HG03196 (cell line): ENCODE data around the gene PHF20.
"Not testable (repeated sequence)": the region's sequence is repeated elsewhere in the genome, so short reads cannot be mapped to it uniquely, and the experiment has no call there.

Experiments used
- ATAC-seq: cut with Tn5 transposase; IDR thresholded peaks from one replicate; pipeline ENCODE4 v1.9.1; 2021; ENCODE audit not compliant: unreplicated experiment

The PHF20 gene

DNA sequence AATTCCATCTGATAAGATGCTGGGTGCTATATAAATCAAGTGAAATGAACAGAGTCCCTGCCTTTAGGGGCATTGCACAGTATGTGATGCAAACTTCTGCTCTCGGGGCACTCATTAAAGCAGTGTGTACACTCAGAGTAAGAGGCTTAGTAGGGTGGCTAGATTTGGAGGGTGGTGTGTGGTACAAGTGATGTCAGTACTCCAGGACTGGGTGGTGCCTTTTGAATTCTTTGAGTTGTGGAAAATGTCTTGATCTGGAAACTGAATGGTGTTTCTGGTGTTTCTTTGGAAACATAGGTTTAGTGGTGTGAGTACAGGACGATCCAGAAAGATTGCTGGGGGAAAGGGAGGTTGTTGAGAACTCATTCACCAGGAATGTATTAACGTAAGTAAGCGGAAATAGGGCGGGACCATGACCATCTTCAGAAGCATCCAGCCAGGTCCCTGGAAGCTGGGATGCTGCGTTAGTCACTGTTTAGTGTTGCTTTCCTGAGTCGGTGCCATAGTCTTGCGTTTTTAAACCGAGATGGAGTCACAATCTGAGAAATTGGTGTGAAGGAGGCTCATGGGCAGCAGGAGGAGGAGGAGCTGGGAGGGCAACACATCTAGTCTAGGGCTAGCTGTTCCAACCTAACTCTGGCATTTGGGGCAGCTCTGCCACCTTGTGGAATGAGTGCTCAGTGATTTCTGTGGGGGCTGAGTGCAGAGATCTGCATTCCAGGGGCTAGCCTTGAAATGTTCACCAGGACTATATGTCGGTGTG, 112.1 kb downstream of the PHF20 start:
- no peak for ATAC-seq

DNA sequence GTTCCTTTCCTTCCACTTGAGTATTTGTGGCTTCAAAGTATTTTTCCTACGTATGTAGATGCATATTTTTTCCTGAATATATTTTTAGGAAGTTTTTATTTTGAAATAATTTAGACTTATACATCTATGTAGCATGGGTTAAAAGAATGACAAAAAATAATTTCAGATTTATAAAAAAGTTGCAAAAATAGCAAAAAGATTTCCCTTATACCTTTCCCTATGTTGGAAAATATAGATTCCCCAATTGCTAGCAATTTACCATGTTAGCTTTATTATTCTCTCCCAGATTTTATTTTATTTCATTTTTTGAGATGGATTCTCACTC, 112.7 kb downstream of the PHF20 start:
- ATAC-seq, result no peak

DNA sequence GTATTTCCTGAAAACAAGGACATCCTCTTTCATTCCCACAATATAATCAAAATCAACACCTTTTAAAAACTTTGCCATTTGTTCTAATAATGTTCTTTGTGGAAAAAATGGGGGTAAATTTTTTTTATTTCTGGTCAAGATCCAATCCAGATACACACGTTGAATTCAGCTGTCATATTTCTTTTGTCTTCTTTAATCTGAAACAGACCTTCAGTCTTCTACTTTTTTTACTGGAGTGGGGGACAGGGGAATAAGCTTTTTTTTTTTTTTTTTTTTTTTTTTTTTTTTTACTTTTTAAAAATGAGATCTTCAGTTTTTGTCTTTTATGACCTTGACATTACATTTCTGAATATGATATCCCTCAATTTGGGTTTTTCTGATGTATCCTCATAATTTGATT, 113.4 kb downstream of the PHF20 start:
- ATAC-seq, result no peak

DNA sequence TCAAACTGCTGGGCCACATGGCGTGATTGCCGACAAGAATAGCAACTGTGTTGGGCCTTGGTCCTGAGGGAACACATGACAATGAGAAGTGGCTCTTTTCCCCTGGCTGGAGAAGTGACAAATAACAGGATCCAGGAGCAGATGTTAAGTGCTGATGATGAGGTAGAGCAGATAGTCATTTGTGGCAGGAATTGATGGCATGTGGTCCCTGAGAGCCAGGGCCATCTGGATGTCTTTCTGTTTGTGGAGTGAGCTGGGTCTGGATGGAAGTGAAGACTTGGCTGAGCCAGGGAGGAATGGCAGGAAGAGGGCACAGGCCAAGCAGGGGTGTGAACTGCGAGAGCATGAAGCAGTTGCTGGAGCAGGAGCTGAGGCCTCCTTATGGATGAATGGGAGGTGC, 114.7 kb downstream of the PHF20 start:
- no peak for ATAC-seq

DNA sequence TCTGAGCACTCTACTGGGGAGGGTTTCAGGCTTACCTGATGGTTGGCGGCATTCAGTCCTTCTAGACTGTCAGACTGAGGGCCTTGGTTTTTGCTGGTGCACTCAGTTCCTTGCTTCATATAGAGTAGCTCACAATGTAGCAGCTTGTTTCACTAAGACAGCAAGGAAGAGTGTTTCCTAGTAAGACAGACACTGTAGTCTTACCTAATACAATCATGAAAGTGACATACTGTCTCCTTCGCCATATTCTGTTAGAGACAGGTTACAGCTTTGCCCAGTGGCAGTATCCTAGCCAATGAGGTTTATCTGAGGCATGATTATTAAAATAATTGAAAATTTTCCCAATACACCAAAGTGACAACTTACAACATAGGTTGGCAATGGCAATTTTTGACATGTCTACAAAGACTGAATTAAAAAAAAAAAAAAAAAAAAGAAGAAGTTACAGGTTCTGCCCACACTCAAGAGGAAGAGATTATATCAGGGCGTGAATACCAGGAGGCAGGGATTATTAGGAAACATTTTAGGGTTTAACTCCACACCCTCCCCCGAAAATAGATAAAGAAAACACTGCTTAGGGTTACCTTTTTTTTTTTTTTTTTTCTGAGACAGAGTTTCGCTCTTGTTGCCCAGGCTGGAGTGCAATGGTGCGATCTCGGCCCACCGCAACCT, 115.7 kb downstream of the PHF20 start:
- ATAC-seq, result no peak

DNA sequence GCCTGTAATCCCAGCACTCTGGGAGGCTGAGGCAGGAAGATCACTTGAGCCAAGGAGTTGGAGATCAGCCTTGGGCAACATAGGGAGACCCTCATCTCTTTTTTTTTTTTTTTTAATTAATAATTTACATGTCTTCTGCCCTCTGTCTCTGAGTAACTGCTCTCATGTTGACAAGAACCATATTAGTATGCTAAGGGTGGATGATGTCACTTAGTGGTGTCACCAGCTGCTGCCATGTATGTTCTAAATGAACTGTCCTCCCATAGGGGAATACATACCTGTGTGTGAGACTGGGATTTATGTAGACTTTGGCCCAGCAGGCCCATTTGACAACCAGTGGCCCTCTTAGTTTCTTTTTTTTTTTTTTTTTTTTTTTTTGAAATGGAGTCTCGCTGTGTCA, 116.8 kb downstream of the PHF20 start:
- no peak for ATAC-seq

DNA sequence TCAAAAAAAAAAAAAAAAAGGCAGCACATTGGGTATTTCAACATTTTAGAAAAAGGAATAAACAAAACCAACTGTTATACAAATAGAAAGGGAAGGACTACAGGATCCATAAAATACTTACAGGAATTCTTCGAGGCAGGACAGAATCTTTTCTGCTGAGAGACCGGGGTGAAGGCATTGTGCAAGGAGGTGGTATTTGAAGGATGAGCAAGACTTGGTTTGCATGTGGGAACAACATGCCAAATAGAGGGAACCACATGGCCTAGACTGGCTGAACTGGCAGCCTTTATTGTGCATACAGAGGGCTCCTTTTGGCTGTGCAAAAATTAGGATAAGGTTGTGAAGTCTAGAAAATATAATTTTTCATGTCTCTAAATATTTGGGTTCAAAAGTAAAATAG, 119.6 kb downstream of the PHF20 start:
- ATAC-seq, result no peak

DNA sequence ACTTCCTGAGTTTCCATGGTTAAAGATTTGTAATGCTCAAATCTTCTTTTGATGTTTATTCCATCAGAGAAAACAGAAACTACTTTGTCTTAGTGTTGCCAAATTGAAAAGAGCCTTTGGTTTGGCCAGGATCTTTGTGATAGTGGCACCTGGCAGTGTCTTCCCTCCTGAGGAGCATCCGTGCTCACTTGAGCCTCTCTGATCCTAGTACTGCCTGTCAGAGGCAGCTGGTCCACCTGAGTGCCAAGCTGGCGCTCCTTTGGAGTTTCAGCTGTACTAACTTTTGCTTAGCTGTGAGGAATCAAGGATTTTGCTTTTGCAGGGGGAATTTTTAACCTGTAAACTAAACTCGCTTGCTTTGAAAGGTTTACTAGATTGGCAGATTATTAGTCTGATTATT, 121.1 kb downstream of the PHF20 start:
- ATAC-seq, result no peak

DNA sequence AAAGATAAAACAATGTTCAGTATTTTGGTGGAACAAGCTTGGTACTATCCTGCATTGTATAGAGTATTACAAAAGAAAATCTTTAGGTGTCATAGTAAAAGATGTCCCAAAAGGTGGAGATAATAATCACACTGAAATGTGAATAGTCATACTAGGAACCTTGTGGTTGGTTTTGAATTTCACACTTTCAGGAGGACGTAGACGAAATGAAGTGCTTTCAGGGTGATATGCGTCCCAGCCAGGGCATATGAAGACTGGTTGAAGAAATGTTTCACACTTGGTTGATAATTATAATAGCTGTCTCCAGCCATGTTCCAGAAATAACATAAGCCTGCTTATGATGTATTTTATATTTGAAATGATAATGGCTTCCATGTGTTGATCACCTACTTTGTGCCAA, 122.1 kb downstream of the PHF20 start:
- peak; percentile 79 for ATAC-seq

DNA sequence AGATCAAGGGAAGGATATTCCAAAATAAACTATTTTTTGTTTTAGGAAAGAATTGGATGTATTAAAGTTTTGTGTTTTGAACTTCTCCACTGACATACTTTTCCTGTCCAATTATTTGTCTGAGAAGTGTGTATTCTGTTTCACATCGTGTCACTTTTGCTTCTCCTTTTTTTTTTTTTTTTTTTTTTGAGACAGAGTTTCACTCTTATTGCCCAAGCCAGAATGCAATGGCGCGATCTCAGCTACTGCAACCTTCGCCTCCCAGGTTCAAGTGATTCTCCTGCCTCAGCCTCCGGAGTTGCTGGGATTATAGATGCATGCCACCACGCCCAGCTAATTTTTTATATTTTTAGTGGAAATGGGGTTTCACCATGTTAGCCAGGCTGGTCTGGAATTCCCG, 123.7 kb downstream of the PHF20 start:
- ATAC-seq, result not testable (repeated sequence)

DNA sequence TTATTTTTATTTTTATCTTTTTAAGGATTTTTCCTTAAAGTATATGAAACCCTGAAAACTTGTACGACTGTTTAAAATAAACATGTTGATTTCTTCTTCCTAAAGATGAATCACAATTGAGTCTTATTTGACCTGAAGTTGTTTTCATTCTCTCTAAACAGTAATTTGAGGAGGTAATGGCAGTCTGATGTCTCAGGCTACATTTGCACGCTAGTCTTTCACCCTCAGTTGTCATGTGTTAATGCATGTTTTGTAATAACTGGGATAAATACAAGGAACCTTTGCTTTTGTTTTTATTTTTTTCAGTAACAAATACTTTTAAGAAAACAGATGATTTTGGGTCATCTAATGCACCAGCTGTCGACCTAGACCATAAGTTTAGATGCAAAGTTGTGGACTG, 127.2 kb downstream of the PHF20 start:
- ATAC-seq, result no peak

DNA sequence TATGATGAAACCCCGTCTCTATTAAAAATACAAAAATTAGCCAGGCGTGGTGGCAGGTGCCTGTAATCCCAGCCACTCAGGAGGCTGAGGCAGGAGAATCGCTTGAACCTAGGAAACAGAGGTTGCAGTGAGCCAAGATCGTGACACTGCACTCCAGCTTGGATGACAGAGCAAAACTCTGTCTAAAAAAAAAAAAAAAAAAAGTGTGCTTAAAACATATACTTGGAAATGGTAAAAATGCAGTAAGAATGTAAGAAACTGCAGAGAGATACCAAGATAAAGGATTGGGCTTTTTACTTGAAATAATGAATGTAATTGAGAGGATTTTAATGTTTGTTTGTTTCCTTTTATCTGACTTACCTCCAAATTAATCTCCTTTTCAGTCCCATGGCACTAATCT, 129.4 kb downstream of the PHF20 start:
- not testable (repeated sequence) for ATAC-seq

DNA sequence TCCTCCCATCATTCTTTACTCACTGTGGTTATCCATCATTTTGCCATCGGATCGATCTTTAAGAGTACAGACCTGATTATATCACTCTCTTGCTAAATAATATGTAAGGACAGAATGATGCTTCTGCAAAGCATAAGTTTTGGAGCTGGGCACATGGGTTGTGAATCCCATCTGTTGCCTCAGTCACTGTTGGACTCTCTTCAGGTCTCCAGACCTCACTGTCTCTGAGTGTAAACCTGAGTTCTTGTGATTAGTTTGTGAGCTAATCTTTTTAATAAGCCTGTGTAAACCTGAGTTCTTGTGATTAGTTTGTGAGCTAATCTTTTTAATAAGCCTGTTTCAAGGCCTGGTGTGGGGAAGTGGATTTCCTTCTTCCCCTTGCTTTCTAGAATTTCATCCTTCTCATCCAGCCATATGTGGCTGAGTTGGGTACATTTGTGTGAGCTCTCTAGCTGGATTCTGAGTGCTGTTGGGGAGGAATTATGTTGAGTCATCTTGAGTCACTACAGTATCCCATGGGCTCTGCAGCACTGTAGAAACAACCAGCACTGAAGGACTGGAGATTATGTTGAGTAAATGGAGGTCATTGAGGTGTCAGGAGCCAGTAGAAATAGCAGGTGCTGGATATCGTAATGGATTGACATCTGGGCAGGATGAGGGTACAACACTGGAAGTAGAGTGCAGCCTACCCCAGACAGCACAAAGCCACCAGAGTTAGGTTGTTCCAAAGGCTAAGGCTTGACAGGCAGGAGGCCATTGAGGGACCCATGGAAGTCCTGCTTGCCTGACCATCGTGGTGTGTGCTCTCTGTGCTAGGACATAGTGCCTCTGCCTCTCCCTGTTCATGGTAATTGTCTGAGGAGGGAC, 130.1 kb downstream of the PHF20 start:
- no peak for ATAC-seq

DNA sequence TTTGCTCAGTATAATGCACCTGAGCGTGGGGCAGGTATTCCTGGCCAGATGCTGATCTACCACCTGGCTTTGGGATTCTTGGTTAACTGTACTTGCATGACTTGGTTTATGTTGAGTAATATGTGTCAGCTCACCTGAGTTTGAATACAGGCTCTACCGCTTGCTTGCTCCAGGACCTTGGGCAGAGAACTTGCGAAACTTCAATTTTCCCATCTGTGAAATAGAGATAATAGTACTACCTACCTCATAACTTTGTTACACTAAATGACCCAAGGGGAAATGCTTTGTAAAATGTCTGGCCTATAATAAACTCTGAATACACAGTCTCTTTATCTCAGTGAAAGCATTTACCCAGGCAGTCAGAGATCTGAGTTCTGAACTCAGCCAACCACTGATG, 130.7 kb downstream of the PHF20 start:
- ATAC-seq, result no peak

DNA sequence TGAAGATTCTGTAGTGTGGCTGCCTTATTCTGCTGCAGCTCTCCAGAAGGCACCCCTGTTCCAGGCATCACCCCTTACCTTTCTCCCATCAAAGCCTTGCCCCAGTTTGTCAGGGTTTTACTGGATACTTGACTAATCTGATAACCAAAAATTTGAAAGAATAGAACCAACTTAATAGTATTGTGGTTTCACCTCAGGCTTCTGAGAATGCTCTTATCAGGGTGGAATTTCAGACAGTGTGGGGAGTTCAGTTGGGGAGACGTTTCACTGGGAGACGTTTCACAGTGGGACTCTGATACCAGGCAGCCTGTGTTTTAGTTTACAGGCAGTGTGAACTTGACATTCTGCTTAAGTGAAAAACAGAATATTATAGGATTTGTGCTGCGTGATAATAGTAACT, 132.0 kb downstream of the PHF20 start:
- ATAC-seq, result no peak

DNA sequence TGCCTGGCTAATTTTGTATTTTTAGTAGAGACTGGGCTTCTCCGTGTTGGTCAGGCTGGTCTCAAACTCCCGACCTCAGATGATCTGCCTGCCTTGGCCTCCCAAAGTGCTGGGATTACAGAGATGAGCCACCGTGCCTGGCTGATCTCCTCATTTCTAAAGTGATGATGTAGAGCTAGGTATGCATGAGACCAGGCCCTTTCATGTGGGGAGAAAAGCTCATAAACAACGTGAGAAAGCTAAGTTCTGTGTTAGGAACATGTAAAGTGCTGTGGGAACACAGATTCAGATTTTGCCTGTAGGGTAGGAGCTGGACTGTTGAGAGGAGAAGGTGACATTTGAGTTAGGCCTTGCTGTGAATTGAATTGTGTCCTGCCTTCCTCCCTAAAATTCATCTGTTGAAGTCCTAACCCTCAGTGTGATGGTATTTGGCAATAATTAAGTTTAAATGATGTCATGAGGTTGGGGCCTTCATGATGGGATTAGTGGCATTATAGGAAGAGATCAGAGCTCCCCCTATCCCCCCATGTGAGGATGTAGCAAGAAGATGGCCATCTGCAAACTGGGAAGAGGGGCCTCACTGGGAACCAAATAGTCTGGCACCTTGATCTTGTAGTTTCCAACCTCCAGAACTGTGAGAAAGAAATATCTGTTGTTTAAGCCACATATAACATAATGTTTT, 133.3 kb downstream of the PHF20 start:
- ATAC-seq, result no peak

DNA sequence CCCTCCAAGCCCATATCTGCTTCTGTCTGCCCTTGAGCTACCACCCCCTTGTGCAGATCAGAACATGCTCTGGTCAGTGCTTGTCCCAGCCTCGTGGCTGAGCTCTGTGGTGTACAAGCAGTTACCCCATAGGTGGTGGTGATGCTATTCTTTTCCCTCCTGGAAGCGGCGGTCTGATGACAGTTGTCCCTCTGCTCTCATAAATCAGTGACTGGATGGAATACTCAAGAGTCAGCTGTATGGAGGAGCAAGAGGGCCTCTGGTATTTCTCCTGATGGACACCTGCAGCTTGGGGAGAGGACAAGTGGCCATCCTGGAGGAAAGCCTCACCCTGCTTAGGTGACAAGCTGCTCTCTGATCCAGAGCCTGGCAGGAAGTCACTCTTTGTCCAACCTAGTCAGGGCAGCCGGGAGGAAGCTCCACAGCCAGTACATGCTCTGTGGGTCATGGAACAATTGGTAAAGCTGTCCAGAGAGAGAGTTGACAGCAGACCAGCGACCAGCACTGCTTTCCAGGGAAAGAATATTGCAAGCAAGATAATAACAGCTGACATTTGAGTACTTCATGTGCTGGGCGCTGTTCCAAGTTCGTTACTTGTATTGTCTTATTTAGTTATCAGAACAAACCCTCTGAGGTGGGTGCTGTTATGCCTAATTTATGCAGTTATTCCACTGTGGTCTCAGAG, 135.3 kb downstream of the PHF20 start:
- ATAC-seq, result no peak

DNA sequence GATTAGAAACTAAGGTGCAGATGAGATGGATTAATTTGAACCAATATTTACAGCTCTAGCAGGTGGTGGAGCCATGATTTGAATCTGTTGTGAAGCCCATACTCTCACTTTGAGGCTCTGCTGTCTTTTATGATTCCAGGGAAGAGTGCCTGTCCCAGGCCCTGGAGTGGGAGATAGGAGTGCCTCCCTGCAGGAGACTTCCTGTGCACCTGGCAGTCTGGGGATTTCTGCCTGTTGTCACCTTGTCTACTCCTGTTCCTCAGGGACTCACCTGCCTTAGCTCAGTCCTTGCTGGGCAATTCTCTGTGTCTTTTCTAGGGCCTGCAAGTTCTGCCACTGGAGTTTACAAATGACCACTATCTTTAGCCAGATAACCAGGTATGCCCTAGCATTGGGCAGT, 136.2 kb downstream of the PHF20 start:
- ATAC-seq, result no peak

DNA sequence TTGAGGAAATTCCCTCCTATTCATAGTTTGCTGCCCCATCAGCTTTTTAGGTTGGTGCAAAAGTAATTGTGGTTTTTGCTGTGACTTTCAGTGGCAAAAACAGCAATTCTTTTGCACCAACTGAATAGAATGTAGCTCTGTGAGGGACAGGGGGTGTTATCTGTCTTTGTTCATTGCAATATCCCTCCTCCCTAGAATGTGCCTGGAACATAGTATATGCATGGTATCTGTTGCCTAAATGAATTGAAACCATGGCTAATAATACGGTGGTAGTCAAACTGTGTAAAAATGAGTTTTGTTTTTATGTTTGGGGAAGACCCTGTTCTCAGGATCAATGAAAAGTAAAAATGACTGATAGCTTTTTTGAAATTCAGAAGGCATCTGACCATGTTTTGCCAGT, 137.4 kb downstream of the PHF20 start:
- no peak for ATAC-seq

DNA sequence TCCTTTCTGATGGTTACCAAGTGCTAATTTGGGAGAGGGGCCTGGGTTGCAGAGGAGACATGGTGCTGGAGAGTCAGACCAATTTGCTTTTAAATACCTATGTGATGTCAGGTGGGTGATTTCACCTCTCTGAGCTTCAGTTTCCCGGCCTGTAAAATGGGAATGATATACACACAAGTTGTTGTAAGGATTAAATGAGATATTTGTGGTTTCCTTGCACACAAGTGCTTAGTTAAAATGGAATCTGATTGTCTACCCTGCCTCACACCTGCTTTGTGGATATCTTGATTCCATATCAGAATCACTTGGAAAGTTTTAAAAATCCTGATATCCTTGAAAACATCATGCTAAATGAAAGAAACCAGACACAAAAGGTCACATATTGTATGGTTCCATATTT, 138.0 kb downstream of the PHF20 start:
- ATAC-seq, result no peak

DNA sequence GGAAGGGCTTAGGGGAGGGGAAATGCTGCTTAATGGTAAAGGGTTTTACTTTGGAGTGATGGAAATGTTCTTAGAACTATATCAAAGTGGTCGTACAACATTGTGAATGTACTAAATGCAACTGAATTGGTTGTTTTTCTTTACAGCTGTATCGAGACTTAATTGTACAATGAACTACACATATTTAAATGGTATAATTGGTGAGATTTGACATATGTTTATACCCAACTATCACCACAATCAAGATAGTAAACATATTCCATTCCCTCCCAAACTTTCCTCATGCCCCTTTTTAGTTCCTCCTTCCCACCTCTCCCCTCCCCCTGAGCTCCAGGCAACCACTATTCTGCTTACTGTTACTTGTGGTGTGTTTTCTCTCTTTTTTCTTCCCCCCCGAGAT, 138.4 kb downstream of the PHF20 start:
- ATAC-seq, result no peak
